22Rv1 (cell line): ENCODE measurements around the gene COL27A1.
"Not testable (repeated sequence)": the region's sequence is repeated elsewhere in the genome, so short reads cannot be mapped to it uniquely, and the experiment has no call there.

Source experiments
- H3K27ac ChIP-seq: fragments of 450-650 bp; 2 replicates; pipeline ENCODE4 v1.5.1; 2017
- ZFX ChIP-seq: fragments of 450-650 bp; IDR thresholded peaks from 2 replicates; pipeline ENCODE4 v1.6.1; 2017; ENCODE audit warnings: antibody characterized with exemption, borderline replicate concordance
- TF ChIP-seq, protein P1 (sequence below): fragments of 450-650 bp; IDR thresholded peaks from 2 replicates; pipeline ENCODE4 v1.5.1; 2017; ENCODE audit warnings: mild to moderate bottlenecking

Gene COL27A1

DNA sequence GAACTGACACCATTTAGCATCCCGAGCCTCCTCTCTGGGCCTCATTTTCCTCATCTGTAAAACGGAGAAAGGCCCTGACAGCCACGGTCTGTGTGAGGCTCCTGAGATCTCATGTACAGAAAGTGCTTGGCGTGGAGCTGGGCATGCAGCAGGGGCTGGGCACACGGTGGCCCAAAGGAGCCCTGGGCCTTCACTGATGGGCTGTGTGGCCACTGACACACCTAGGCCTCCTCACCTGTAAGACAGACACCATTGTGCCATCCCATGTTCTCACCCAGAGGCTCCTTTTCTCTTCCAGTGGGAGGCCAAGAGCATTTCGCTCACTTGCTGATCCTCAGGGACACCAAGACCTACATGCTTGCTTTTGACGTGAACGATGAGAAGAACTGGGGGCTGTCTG is 169.2 kb downstream of the COL27A1 start:
- TF ChIP-seq, protein P1, sequence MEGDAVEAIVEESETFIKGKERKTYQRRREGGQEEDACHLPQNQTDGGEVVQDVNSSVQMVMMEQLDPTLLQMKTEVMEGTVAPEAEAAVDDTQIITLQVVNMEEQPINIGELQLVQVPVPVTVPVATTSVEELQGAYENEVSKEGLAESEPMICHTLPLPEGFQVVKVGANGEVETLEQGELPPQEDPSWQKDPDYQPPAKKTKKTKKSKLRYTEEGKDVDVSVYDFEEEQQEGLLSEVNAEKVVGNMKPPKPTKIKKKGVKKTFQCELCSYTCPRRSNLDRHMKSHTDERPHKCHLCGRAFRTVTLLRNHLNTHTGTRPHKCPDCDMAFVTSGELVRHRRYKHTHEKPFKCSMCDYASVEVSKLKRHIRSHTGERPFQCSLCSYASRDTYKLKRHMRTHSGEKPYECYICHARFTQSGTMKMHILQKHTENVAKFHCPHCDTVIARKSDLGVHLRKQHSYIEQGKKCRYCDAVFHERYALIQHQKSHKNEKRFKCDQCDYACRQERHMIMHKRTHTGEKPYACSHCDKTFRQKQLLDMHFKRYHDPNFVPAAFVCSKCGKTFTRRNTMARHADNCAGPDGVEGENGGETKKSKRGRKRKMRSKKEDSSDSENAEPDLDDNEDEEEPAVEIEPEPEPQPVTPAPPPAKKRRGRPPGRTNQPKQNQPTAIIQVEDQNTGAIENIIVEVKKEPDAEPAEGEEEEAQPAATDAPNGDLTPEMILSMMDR: no peak
- no peak for TF ChIP-seq ZFX
- H3K27ac ChIP-seq: no peak overlapping the region

DNA sequence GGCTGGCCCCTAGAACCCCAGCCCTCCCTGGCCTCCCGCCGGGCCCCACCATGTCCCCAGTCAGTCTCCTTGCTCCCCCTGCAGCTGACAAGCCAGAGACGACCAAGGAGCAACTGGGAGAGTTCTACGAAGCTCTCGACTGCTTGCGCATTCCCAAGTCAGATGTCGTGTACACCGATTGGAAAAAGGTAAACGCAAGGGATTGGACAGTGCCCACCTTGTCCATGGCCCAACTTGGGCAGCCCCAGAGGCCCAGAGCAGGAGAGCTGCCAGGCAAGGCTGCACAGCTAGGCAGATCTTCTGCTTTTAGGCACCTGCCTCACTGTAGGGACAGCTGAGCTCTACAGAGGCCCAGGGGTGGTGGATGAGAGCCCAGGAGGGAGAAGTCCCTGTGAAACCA is 169.6 kb downstream of the COL27A1 start:
- not testable (repeated sequence) for H3K27ac ChIP-seq

DNA sequence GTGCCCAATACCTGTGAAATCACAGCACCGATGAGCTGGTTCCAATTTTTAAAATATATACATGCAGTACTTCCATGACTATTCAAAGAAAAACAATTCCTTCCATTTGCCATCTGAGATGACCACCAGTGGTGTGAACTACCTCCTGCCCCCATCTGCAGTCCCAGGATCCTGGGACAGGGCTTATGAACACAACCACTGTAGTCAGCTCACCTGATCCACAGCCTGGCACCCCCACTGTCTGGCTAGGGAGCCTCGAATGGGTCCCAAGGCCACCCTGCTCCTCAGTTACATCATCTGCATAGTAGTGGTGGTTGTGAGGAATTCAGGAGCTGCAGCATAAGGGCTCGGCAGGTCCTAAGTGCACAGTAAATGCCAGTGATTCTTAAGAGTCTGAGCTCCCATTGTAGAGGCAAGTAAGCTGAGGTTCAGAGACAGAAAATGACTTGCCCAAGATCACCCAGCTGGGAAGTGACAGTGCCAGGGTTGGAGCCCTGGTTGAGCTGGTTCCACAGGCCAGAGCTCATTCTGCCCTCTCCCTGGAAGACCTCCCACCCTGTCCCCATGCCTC is 170.4 kb downstream of the COL27A1 start:
- not testable (repeated sequence) for H3K27ac ChIP-seq

DNA sequence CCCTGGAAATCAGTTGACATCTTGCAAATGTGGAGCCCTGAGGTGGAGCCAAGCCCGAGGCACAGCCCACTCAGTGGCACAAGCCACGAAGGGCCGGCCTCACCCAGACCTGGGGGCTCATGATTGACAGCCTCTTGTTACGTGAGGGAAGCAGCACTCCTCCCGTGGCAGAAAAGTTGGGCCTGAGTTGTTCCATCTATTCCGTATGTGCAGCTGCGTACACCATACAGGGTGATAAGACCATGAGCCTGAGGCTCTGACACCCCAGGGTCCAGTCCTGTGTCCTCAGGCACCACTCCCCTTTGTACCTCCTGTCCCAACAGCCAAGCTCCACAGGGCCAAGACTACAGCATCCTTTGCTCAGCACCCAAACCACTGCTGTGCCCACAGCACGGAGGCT is 172.4 kb downstream of the COL27A1 start:
- TF ChIP-seq, protein P1: no peak
- no peak for TF ChIP-seq ZFX
- H3K27ac ChIP-seq: no peak overlapping the region

DNA sequence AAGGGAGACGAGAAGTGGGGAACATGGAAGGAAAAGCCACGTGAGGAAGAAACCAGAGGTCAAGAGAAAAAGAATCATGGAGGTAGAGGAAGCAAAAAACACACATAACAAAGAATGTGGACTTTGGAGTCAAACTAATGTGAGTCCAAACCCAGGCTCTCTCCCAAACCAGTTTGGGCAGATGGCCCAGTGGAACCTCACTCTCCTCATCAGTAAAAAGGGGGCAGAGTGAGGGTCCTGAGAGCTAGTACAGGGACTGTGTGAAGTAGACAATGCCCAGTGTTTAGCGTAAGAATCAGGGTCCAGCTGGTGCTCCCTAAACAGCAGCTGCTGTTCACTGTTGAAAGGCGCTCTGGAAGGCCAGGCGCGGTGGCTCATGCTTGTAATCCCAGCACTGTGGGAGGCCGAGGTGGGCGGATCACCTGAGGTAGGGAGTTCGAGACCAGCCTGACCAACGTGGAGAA is 173.1 kb downstream of the COL27A1 start:
- H3K27ac ChIP-seq: not testable (repeated sequence)

DNA sequence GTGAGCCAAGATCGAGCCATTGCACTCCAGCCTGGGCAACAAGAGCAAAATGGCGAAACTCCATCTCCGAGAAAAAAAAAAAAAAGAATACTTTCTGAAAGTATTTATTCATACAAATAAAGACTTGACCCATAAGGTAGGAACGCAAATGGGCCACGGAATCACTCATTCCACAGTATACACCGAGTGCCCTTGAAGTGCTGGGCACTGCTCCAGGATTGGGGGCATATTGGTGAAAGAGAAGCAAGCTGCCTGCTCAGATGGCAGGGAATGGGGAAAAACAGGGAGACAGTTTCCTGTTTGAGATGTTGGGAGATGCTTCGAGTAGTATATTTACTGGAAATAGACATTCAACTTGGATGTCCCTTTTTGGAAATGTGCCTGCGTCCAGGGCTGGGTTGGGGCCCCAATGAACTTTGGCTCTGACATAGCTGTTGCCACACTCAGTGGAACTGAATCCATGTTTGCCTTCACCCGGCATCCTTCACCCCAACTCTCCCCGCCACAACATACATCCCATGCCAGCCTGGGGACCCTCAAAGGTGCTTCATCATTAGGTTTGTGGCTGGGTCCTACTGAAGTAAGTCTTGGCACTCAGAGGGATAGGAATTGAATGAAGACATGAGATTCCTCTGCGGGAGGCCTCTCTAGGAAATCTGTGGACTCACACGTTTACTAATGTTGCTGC is 173.7 kb downstream of the COL27A1 start:
- not testable (repeated sequence) for H3K27ac ChIP-seq

DNA sequence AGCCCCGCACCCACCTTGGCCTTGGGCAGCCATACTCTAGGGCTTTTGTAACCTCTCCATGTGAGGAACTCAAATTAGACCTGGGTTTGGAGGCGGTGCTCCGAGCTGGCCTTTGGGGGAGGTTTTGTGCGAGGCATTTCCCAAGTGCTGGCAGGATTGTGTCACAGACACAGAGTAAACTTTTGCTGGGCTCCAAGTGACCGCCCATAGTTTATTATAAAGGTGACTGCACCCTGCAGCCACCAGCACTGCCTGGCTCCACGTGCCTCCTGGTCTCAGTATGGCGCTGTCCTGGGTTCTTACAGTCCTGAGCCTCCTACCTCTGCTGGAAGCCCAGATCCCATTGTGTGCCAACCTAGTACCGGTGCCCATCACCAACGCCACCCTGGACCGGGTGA is 174.3 kb downstream of the COL27A1 start, which contains the start of gene ORM2:
ORM2 (plus strand) TSS at position 245 of the 398 bp plus-strand sequence; CDS start at position 281, 36 bp downstream.
- H3K27ac ChIP-seq: not testable (repeated sequence)

DNA sequence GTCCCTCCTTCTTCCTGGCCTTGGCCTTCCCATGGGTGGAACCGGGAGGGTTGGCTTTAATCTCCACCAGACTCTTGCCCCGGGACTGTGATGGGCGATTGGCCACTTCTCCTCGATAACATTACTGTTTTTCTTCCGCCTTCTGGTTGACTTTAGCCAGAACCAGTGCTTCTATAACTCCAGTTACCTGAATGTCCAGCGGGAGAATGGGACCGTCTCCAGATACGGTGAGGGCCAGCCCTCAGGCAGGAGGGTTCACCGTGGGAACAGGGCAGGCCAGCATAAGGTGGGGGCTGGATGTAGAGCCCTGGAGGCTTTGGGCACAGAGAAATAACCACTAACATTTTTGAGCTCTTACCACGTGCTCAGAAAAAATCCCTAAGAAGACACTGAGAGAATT is 175.3 kb downstream of the COL27A1 start:
- H3K27ac ChIP-seq: no peak overlapping the region
- TF ChIP-seq, protein P1: no peak
- no peak for TF ChIP-seq ZFX

DNA sequence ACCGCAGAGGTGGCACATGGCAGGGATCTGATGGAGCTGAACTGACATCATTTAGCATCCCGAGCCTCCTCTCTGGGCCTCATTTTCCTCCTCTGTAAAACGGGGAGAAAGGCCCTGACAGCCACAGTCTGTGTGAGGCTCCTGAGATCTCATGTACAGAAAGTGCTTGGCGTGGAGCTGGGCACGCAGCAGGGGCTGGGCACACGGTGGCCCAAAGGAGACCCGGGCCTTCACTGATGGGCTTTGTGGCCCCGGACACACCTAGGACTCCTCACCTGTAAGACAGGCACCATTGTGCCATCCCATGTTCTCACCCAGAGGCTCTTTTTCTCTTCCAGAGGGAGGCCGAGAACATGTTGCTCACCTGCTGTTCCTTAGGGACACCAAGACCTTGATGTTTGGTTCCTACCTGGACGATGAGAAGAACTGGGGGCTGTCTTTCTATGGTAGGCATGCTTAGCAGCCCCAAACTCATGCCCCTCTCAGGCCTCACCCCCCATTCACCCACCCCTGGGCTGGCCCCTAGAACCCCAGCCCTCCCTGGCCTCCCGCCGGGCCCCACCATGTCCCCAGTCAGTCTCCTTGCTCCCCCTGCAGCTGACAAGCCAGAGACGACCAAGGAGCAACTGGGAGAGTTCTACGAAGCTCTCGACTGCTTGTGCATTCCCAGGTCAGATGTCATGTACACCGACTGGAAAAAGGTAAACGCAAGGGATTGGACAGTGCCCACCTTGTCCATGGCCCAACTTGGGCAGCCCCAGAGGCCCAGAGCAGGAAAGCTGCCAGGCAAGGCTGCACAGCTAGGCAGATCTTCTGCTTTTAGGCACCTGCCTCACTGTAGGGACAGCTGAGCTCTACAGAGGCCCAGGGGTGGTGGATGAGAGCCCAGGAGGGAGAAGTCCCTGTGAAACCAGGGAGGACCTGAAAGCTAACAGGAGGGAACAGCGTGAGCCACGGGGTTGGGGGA is 176.2 kb downstream of the COL27A1 start:
- H3K27ac ChIP-seq: not testable (repeated sequence)

DNA sequence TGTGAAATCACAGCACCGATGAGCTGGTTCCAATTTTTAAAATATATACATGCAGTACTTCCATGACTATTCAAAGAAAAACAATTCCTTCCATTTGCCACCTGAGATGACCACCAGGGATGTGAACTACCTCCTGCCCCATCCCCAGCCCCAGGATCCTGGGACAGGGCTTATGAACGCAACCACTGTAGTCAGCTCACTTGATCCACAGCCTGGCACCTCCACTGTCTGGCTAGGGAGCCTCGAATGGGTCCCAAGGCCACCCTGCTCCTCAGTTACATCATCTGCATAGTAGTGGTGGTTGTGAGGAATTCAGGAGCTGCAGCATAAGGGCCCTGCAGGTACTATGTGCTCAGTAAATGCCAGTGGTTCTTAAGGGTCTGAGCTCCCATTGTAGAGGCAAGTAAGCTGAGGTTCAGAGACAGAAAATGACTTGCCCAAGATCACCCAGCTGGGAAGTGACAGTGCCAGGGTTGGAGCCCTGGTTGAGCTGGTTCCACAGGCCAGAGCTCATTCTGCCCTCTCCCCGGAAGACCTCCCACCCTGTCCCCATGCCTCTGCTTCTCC is 177.2 kb downstream of the COL27A1 start:
- H3K27ac ChIP-seq: not testable (repeated sequence)

DNA sequence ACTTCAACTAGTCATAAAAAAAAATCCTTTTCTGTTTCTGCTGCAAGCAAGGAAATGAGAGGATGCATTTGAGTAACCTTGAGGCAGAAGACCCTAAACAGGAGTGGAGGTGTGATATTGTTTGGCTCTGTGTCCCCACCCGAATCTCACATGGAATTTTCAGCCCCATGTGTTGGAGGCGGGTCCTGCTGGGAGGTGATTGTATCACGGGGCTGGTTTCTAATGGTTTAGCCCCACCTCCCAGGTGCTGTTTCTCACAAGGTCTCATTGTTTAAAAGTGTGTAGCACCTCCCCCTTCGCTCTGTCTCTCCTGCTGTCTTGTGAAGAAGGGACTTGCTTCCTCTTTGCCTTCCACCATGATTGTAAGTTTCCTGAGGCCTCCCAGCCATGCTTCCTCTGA is 178.4 kb downstream of the COL27A1 start:
- not testable (repeated sequence) for H3K27ac ChIP-seq
